Thymus (tissue), 11 donors: Measurements from ENCODE around the gene KCNIP1. TPM values are rescaled to one million over a fixed set of nuclear protein-coding genes. Genes with fewer than 3 reads are reported as not detected.

Source experiments
- DNase-seq, 9 donors: peaks; one replicate each; pipeline ENCODE4 v3.0.0-alpha.2; 2013; ENCODE audit warnings: low spot score in 9 of 9, low read depth in 6 of 9, missing footprints in 1 of 9
- H3K27ac ChIP-seq, 2 donors: one replicate each; pipeline ENCODE4 v1.5.1; 2013; ENCODE audit warnings: control low read depth in 1 of 2, low read depth in 1 of 2, low read length in 1 of 2, mild to moderate bottlenecking in 1 of 2, moderate library complexity in 1 of 2
- H3K27me3 ChIP-seq, 2 donors: one replicate each; pipeline ENCODE4 v1.5.1; 2013; ENCODE audit warnings: low read length in 1 of 2; ENCODE audit not compliant: control insufficient read depth in 2 of 2, insufficient read depth in 1 of 2
- H3K36me3 ChIP-seq, 2 donors: one replicate each; pipeline ENCODE4 v1.5.1; 2013; ENCODE audit warnings: low read length in 1 of 2, mild to moderate bottlenecking in 1 of 2, moderate library complexity in 1 of 2; ENCODE audit not compliant: control insufficient read depth in 2 of 2, insufficient read depth in 2 of 2
- H3K4me1 ChIP-seq, 2 donors: one replicate each; pipeline ENCODE4 v1.5.1; 2013; ENCODE audit warnings: low read length in 2 of 2; ENCODE audit not compliant: control insufficient read depth in 2 of 2, insufficient read depth in 2 of 2
- H3K4me3 ChIP-seq, 2 donors: one replicate each; pipeline ENCODE4 v1.5.1; 2013; ENCODE audit warnings: low read length in 2 of 2, control low read depth in 1 of 2, mild to moderate bottlenecking in 1 of 2
- H3K9me3 ChIP-seq, 2 donors: one replicate each; pipeline ENCODE4 v1.5.1; 2013; ENCODE audit warnings: low read length in 1 of 2, mild to moderate bottlenecking in 1 of 2; ENCODE audit not compliant: control insufficient read depth in 2 of 2, insufficient read depth in 1 of 2
- WGBS: extraction: QIAGEN DNeasy Blood & Tissue Kit; methylation state at CpG from one replicate; pipeline ENCODE4 v1.1.7; 2013; 5-methylcytosine and 5-hydroxymethylcytosine counted together
- polyA plus RNA-seq: library from polyadenylated mRNA; stranded (reverse); fragments of 200-250 nt; gene quantifications from one replicate; pipeline ENCODE4 v1.2.3, GENCODE V29; 2013
- total RNA-seq: library from RNA; stranded (reverse); fragments of 120-200 nt; gene quantifications from one replicate; pipeline ENCODE4 v1.2.4, GENCODE V29; 2013
- donor health status: healthy.

Gene KCNIP1
- total and polyA plus RNA-seq, 2 donors, result 0.09 to 0.23 TPM

- no peak for DNase-seq
- H3K27me3 ChIP-seq, result peaks cover 0 to 20% of the 10 kb centered on the region in 2 donors
- H3K4me1 ChIP-seq, result peaks cover 3% of the 10 kb centered on the region in 2 donors
- H3K27ac ChIP-seq, result no peak overlapping the region
- no peaks in the 10 kb centered on the region for H3K36me3 ChIP-seq
- H3K4me3 ChIP-seq, result no peak overlapping the region
- 96% methylated on average over 19 of the region's 19 CpGs for WGBS
- no peaks in the 10 kb centered on the region for H3K9me3 ChIP-seq
These were observed 125.1 kb downstream of the KCNIP1 start for GRCh38 chr5:170628691-170629565.

GRCh38 chr5:170629566-170630175 is 125.9 kb downstream of the KCNIP1 start:
- H3K27me3 ChIP-seq, result peaks cover 0 to 20% of the 10 kb centered on the region in 2 donors

GRCh38 chr5:170630226-170630625 is 126.4 kb downstream of the KCNIP1 start:
- Histone ChIP-seq H3K27ac (no peak overlapping the region), H3K27me3 (peaks cover 0 to 20% of the 10 kb centered on the region in 2 donors), H3K36me3 (no peaks in the 10 kb centered on the region), H3K4me3 (no peak overlapping the region), H3K9me3 (no peaks in the 10 kb centered on the region), H3K4me1 (peaks cover 7 to 8% of the 10 kb centered on the region in 2 donors)
- WGBS, result 99% methylated on average over 8 of the region's 8 CpGs
- DNase-seq, result no peak

More at GRCh38 chr5:170629566-170630175, 125.9 kb downstream of the KCNIP1 start:
- no peak overlapping the region for H3K27ac ChIP-seq
- no peaks in the 10 kb centered on the region for H3K9me3 ChIP-seq
- WGBS, result 96% methylated on average over 7 of the region's 7 CpGs
- H3K4me1 ChIP-seq, result peaks cover 7 to 8% of the 10 kb centered on the region in 2 donors
- no peak for DNase-seq
- no peaks in the 10 kb centered on the region for H3K36me3 ChIP-seq
- H3K4me3 ChIP-seq, result no peak overlapping the region

GRCh38 chr5:170630711-170631141 is 126.9 kb downstream of the KCNIP1 start:
- Histone ChIP-seq H3K4me3 (no peak overlapping the region), H3K4me1 (peaks cover 7 to 8% of the 10 kb centered on the region in 2 donors), H3K36me3 (no peaks in the 10 kb centered on the region), H3K27me3 (peaks cover 0 to 20% of the 10 kb centered on the region in 2 donors), H3K9me3 (no peaks in the 10 kb centered on the region), H3K27ac (no peak overlapping the region)
- DNase-seq, result no peak
- 34% methylated on average over 3 of the region's 3 CpGs for WGBS

- Histone ChIP-seq H3K4me1 (peaks cover 7 to 8% of the 10 kb centered on the region in 2 donors), H3K27me3 (peaks cover 0 to 20% of the 10 kb centered on the region in 2 donors), H3K4me3 (no peak overlapping the region), H3K36me3 (no peaks in the 10 kb centered on the region), H3K9me3 (no peaks in the 10 kb centered on the region), H3K27ac (no peak overlapping the region)
- peak in 1 of 9 donors; percentile 12 for DNase-seq
- 84% methylated on average over 16 of the region's 16 CpGs for WGBS
These were observed 127.8 kb downstream of the KCNIP1 start for GRCh38 chr5:170631466-170632195.

GRCh38 chr5:170632266-170632984 is 128.6 kb downstream of the KCNIP1 start:
- H3K4me3 ChIP-seq, result no peak overlapping the region
- no peak overlapping the region for H3K27ac ChIP-seq

GRCh38 chr5:170632985-170633234 is 129.1 kb downstream of the KCNIP1 start:
- no peaks in the 10 kb centered on the region for H3K36me3 ChIP-seq
- DNase-seq, result peak in 5 of 9 donors; percentile 28 to 73 (median 56)
- WGBS, result 1% methylated on average over 12 of the region's 12 CpGs

More at GRCh38 chr5:170632266-170632984, 128.6 kb downstream of the KCNIP1 start:
- 54% methylated on average over 19 of the region's 19 CpGs for WGBS
- Histone ChIP-seq H3K27me3 (peaks cover 0 to 20% of the 10 kb centered on the region in 2 donors), H3K9me3 (no peaks in the 10 kb centered on the region), H3K4me1 (peaks cover 7 to 8% of the 10 kb centered on the region in 2 donors), H3K36me3 (no peaks in the 10 kb centered on the region)
- peak in 1 of 9 donors; percentile 4 for DNase-seq

GRCh38 chr5:170633235-170634081 is 129.6 kb downstream of the KCNIP1 start:
- 5% methylated on average over 12 of the region's 25 CpGs for WGBS
- H3K9me3 ChIP-seq, result no peaks in the 10 kb centered on the region
- peaks cover 0 to 20% of the 10 kb centered on the region in 2 donors for H3K27me3 ChIP-seq
- H3K4me1 ChIP-seq, result peaks cover 7 to 8% of the 10 kb centered on the region in 2 donors
- peak; percentile 32 to 76 (median 44) for DNase-seq
- H3K36me3 ChIP-seq, result no peaks in the 10 kb centered on the region
- peak overlapping the region in 1 of 2 donors; percentile 62 for H3K27ac ChIP-seq
- peak overlapping the region; percentile 37 to 50 for H3K4me3 ChIP-seq

More at GRCh38 chr5:170632985-170633234, 129.1 kb downstream of the KCNIP1 start:
- H3K4me1 ChIP-seq, result peaks cover 7 to 8% of the 10 kb centered on the region in 2 donors
- no peak overlapping the region for H3K27ac ChIP-seq
- peak overlapping the region; percentile 37 to 50 for H3K4me3 ChIP-seq
- no peaks in the 10 kb centered on the region for H3K9me3 ChIP-seq
- H3K27me3 ChIP-seq, result peaks cover 0 to 20% of the 10 kb centered on the region in 2 donors
